ENCODE data around the gene COL8A2.

Gene COL8A2

GRCh38 chr1:36108314-36108713, 16.7 kb downstream of the COL8A2 start:
- peak; percentile 81 for DNase-seq

DNA sequence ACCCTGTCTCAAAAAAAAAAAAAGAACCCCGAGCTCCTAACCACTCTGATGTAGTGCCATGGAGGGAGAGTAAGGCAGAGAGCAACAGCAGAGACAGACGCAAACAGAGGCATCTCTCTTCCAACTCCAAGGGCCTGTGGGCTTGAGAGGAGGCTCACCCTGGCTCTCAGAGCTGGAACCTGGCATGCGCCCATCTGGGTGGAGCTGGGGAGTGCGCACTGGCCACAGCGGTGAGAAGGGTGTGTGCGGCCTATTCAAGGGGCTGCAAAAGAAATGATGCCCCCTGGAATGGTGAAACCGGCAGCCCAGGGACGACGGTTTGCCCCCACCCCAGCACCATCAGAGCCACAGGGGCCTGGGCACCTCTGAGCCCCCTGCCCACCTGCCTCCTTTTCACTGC, 17.6 kb downstream of the COL8A2 start:
- no peak for DNase-seq

- no peak for DNase-seq
Measured at GRCh38 chr1:36106269-36106668, 18.8 kb downstream of the COL8A2 start.

DNA sequence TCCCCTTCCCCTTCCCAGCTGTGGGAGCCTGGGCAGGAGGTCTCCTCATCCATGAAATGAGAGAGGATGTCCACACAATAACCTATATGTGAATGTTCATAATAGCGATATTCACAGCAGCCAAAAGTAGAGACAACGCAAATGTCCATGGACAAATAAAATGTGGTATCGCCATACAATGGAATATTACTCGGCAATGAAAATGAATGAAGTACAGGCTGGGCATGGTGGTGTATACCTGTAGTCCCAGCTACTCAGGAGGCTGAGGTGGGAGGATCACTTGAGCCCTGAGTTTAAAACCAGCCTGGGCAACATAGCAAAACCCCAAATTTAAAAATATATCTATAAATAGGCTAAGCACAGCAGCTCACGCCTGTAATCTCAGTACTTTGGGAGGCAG, 23.5 kb downstream of the COL8A2 start:
- DNase-seq = no peak

DNA sequence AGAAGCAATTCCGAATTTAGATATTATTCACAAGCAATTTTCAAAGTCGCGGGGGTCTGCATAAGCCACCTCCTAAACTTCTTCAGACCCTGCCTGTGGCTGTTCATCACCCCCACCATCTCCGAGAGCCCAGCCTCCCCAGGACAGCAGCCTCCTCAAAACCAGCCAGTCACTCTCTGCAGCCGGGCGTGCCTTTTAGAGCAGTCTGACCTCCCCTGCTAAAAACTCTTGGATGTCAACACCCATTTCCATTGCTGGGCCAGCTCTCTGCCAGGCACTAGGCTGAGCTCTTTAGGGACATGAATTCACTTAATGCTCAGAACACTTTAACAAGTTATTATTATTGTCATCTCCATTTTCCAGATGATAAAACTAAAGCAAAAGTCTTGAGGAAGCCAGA, 24.6 kb downstream of the COL8A2 start:
- no peak for DNase-seq

DNA sequence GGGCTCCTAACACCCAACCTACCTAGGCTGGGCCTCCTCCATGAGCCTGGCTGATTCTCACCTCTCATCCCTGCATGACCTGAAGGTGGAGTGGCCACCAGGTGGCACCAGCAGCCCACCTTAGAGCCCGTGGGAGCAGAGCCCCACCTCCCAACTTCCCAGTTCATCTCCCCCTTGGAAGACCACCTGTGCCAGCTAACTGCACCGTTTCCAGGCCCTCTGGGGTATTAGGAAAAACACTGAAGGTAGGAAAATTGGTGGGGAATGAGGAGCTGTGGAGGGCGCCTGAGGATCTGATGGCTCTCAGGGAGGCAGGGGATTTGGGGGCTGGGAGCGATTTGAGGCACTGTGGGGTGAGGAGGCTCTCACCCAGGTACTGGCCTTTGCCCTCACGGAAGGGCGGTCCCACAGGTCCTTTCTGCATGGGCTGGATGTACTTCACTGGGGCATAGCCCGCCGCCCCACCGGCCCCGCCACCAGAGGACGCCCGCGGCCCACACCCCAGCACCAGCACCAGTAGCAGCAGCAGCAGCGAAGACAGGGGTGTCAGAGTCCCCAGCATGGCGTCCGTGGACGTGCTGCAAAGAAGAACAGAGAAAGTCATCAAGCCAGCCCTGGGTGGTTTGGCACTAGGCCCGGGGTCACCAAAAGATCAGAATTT, 25.2 kb downstream of the COL8A2 start:
- DNase-seq = peak; percentile 86

- no peak for DNase-seq
Measured at GRCh38 chr1:36098650-36099365, 26.2 kb downstream of the COL8A2 start.

GRCh38 chr1:36097693-36098585, 27.1 kb downstream of the COL8A2 start:
- no peak for DNase-seq

GRCh38 chr1:36096500-36097432, 28.3 kb downstream of the COL8A2 start:
- peak; percentile 53 for DNase-seq

DNA sequence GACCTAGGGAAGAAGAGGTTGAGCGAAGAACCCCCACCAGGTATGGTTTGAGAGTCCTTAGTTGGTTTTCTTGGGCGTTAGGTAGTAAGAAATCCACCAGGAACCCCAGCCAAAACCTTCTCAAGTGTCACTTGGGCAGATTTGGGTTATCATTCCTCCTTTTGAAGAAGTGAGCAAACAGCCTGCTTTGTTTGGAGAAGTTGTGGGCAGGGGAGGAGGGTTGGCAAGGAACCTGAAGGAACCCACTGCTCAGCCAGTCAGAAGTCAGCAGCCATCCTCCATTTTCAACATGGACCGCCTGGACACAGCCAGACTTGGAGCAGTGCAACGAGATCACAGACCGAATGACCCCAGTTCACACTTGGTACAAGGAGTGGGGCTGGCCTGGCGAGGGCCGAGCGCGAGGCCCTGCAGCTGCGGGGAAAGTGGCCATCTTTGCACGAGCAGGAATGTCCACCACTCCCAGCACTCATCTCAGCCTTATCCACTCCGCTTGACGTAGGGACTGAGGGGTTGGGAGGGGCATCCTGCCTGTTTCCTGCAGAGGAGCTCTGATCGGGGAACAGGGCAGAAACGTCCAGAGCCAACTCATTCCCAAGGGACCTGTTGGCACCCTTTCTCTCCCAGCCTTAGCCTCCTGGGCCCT, 29.1 kb downstream of the COL8A2 start:
- no peak for DNase-seq

GRCh38 chr1:36094621-36095061, 30.4 kb downstream of the COL8A2 start:
- DNase-seq = no peak

DNA sequence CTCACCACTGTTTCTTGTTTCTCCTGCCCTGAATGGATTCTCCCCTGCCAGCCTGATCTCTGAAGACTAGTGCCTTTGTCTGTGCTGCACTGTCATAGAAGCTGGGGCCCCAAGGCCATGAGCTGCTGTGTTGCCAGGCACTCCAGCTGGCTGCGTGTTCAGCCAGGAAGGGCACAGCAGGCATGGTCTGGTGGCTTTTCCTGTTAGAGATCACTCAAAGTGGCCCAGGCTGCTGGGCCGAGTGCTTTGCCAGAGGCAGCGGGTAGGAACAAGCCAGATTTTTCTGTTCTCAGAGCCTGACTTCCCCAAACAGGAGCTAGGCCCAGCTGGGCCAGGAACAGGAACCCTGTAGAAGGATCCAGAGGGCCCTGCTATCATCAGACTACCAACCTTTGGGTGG, 31.1 kb downstream of the COL8A2 start:
- DNase-seq = no peak

DNA sequence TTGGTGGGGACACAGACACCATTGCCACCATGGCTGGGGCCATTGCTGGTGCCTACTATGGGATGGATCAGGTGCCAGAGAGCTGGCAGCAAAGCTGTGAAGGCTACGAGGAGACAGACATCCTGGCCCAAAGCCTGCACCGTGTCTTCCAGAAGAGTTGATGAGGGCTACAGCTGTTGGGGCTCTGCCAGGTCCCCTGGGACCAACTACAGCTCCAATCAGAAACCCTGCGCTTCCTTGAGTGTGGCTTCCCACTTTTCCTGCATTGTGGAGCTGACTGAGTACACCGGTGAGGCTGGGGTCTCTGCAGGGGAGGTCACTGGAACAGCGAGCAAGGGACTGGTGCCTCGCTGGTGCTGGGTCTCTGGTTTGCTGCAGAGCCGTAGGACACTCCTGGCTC, 31.8 kb downstream of the COL8A2 start:
- DNase-seq = no peak

DNA sequence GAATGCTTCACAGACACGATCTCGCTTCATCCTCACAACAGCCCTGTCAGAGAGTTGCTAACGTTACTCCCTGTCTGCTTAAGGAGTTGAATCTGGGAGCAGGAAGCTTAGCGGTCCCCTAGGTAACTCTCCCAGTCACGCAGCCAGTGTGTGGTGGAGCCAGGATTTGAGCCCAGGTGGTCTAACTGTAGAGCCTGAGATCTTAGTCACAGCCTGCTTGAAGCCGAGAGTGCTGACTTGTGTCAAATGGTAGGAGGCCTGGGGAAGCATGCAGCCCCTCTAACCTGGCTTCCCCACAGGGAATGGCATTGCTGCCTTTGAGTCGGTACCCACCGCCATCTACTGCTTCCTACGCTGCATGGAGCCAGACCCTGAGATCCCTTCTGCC, 32.2 kb downstream of the COL8A2 start:
- no peak for DNase-seq

DNA sequence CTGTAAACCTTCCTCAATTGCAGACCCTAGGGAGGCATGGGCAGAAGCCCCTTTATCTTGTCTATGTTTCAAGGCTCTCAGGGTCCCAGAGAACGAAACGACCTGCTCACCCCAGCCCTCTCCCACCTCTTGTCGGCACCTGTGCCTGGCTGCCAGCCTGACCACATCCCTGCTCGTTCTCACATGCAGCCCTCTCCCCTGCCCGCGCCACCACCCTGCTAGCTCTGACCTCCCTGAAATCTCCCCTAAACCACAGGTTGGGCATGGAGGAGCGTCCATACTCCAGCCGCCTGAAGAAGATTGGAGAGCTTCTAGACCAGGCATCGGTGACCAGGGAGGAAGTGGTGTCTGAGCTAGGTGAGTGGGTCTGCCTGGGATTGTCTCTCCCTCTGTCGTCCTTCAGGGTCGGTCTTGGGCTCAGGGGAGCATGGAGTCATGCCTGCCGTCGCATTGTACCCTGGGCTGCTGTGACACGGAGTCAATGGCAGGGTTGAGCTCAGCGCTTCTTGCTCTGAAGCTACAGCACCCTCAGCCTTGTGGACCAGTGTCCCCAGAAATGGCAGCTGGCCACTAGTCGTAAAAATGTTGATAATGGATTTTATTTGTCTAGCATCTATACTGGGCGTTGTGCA, 32.7 kb downstream of the COL8A2 start:
- DNase-seq = no peak

- no peak for DNase-seq
Measured at GRCh38 chr1:36091698-36092097, 33.3 kb downstream of the COL8A2 start.

DNA sequence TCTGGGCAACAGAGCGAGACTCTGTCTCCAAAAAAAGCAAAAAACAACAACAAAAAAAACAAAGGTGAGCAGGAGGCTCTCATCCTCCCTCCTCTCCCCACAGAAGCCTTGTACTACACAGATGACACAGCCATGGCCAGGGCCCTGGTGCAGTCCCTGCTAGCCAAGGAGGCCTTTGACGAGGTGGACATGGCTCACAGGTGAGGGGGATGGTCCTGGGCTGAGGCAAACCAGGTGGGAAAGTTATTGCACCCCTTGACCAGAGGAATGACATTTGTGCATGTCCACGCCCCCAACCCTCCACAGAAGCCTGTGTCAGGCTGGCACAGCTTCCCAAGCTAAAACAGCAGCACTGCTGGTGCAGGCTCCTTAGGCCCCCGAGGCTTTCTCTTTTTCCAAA, 33.9 kb downstream of the COL8A2 start:
- DNase-seq = no peak

DNA sequence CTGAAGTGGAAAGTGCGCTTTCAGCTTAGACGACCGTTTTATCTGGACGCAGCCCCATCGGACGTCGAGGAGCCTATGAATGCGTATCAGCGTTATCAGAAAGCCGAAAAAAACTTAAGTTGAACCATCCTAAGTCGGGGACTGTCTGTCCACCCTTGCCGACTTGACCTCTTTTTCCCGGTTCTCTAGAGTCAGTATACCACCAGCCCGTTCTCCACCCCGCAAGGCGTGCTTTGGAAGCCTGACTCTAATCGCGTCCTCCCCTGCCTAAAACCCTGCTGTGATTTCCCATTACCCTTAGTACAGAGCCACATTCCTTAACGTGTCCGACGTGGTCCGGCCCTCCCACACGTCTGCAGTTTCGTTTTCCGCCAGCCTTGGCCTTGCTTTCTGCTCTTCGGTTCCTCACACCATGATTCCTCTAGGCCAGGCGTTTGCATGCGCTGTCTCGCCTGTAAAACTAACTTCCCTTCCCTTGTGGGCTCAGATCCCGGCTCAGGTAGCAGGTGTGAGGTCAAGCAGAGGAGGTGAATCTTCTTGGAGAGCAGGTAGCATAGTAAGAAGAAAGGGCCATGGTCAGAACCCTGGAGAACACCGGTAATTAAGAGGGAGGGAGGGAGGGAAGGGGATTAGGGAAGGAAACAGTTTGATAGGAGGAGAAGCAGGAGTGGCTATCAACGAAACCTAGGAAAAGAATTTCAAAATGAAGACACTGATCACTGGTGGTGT, 35.5 kb downstream of the COL8A2 start:
- DNase-seq = peak; percentile 51

DNA sequence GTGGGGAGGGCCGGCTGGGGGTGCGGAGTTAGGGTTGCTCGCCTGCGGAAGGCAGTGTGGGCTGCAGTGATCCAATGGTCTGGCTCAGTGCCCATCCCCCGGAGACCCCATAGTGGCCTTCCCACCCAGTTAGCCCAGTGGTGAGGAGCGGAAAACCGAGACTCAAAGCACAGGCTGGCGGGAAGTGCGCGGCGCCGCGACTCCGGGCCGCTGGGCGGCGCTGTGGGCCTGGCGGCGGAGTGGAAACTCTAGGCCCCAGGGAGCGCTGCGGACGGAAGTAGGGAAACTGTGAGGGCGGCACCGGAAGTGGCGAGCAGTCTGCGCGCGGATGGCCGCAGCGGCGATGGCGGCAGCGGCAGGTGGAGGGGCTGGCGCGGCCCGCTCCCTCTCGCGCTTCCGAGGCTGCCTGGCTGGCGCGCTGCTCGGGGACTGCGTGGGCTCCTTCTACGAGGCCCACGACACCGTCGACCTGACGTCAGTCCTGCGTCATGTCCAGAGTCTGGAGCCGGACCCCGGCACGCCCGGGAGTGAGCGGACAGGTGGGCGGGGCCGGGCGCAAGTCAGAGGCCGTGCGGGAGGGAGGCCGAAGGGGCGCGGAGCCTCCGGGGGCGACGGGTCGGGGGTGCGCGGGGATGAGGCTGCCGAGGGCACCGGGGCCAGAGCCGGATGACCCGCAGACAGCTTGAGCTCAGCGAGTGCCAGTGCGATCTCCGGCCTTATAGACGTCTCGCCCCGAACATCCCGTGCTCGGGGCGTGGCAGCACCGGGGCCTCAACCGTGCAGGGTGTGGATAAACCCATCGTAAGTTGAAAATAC, 36.2 kb downstream of the COL8A2 start, which contains the start of gene ADPRS:
ADPRS (plus strand) TSS at position 316 of the 816 bp plus-strand sequence; CDS start at position 329, 13 bp downstream.
- DNase-seq = peak; percentile 95

DNA sequence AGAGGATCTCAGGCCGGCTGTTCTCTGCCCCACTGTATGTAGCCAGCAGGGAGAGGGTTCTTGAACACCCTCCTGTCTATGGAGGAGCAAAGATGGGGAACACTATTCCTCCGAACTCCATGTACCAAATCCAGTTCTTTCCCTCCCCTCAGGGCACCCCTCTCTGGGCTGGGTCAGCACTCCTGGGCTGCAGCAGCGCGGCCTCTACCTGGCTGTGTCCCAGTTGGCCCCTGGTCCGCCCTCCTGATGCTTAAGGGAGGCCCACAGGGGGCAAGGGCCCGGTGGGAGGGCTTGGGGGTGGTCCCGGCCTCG, 36.8 kb downstream of the COL8A2 start:
- no peak for DNase-seq

All from DMS53 (cell line).